GM23248 (cell line): ENCODE results near the gene LOXL1. TPM values are rescaled to one million over a fixed set of nuclear protein-coding genes. Genes with fewer than 3 reads are reported as not detected.

Experiments used
- DNase-seq: peaks from one replicate; pipeline ENCODE4 v3.0.0-alpha.2; 2015
- H2AFZ ChIP-seq: fragments of 200-600 bp; sonication (generic); 2 replicates; pipeline ENCODE4 v1.6.1; 2016; ENCODE audit warnings: antibody characterized with exemption
- H3F3A ChIP-seq: fragments of 200-600 bp; sonication (generic); 2 replicates; pipeline ENCODE4 v1.6.1; 2016; ENCODE audit warnings: mild to moderate bottlenecking, antibody characterized with exemption, mixed run types; ENCODE audit not compliant: insufficient read depth
- H3K27ac ChIP-seq: fragments of 200-600 bp; sonication (generic); 2 replicates; pipeline ENCODE4 v1.5.1; 2016; ENCODE audit warnings: mild to moderate bottlenecking
- H3K27me3 ChIP-seq: fragments of 200-600 bp; sonication (generic); replicated peaks from 2 replicates; pipeline ENCODE4 v1.6.1; 2016; ENCODE audit warnings: mild to moderate bottlenecking; ENCODE audit not compliant: insufficient read depth
- H3K36me3 ChIP-seq: fragments of 200-600 bp; sonication (generic); 2 replicates; pipeline ENCODE4 v1.6.1; 2016; ENCODE audit warnings: low read depth, mild to moderate bottlenecking
- H3K4me1 ChIP-seq: fragments of 200-600 bp; sonication (generic); 2 replicates; pipeline ENCODE4 v1.6.1; 2016; ENCODE audit warnings: mild to moderate bottlenecking; ENCODE audit not compliant: insufficient read depth
- H3K4me2 ChIP-seq: fragments of 200-600 bp; sonication (generic); one replicate; pipeline ENCODE4 v1.6.1; 2016; ENCODE audit warnings: mild to moderate bottlenecking; ENCODE audit not compliant: unreplicated experiment
- H3K4me3 ChIP-seq: fragments of 200-600 bp; sonication (generic); 2 replicates; pipeline ENCODE4 v1.5.1; 2016; ENCODE audit warnings: mild to moderate bottlenecking
- H3K79me2 ChIP-seq: fragments of 200-600 bp; sonication (generic); 2 replicates; pipeline ENCODE4 v1.6.1; 2016; ENCODE audit warnings: mild to moderate bottlenecking; ENCODE audit not compliant: insufficient read depth
- H3K9ac ChIP-seq: fragments of 200-600 bp; sonication (generic); 2 replicates; pipeline ENCODE4 v1.6.1; 2016; ENCODE audit warnings: mild to moderate bottlenecking
- H3K9me2 ChIP-seq: fragments of 200-600 bp; sonication (generic); 2 replicates; pipeline ENCODE4 v1.6.1; 2016; ENCODE audit warnings: mixed run types, mild to moderate bottlenecking, moderate library complexity; ENCODE audit not compliant: insufficient read depth
- H3K9me3 ChIP-seq: fragments of 200-600 bp; sonication (generic); one replicate; pipeline ENCODE4 v1.6.1; 2017; ENCODE audit warnings: low read depth
- H4K20me1 ChIP-seq: fragments of 200-600 bp; sonication (generic); 2 replicates; pipeline ENCODE4 v1.6.0; 2016; ENCODE audit not compliant: insufficient read depth
- EZH2 ChIP-seq: fragments of 200-600 bp; sonication (generic); IDR thresholded peaks from 2 replicates; pipeline ENCODE4 v1.6.1; 2018; ENCODE audit warnings: antibody characterized with exemption, mild to moderate bottlenecking; ENCODE audit not compliant: insufficient read depth, poor library complexity, severe bottlenecking
- EZH2phosphoT487 ChIP-seq: fragments of 200-600 bp; sonication (generic); IDR thresholded peaks from 2 replicates; pipeline ENCODE4 v1.6.1; 2018; ENCODE audit warnings: antibody characterized with exemption, moderate library complexity, mild to moderate bottlenecking, low read depth; ENCODE audit not compliant: insufficient read depth
- WGBS, 2 experiments: methylation state at CpG; one replicate each; pipeline ENCODE4 v1.1.6; 2015 to 2017; ENCODE audit warnings: low lambda C conversion rate in 2 of 2, low coverage in 1 of 2; ENCODE audit errors: missing lambda C conversion rate in 2 of 2; 5-methylcytosine and 5-hydroxymethylcytosine counted together
- in situ Hi-C: fragments of 300-500 bp; cut with MboI; formaldehyde crosslinking; loops from 2 replicates; pipeline ENCODE4 v1.15.0; 2020
- polyA plus RNA-seq: library from polyadenylated mRNA; unstranded; fragments of >200 nt; fragmentation: Nextera tagmentation; extraction: Ambion mirVana; gene quantifications from 2 replicates; pipeline ENCODE4 v1.2.1, GENCODE V29; 2016
- total RNA-seq: library from RNA; depleted of rRNA; stranded (reverse); fragments of >200 nt; shearing (Covaris generic); gene quantifications from 2 replicates; pipeline ENCODE4 v1.2.3, GENCODE V29; 2014

Gene LOXL1
- total and polyA plus RNA-seq, 2 experiments from 2014 or later = 401 to 540 TPM

DNA sequence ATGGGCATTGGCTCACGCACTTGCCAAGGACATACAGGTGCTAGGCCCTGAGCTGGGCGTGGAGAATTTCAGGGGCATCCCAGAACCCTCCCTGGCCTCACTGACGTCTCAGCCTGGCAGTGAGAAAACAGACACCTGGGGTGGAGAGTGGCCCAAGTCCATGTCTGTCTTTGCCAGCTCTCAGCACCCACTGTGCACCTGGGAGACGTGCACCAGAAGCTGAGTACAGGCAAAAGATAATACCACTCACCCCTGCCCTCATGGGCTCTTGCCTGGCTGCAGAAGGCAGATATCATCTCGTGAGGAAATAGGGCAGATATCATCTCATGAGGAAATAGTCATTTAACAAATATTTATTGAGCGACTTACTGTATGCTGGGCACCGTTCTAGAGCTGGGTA, 8.0 kb downstream of the LOXL1 start:
- Histone ChIP-seq H3K4me2 (no peak overlapping the region), H3K4me1 (peaks cover 67% of the 10 kb centered on the region), H3K4me3 (no peak overlapping the region), H3K79me2 (peaks cover 99% of the 10 kb centered on the region), H3K9me2 (no peaks in the 10 kb centered on the region), H3K27me3 (no peaks in the 10 kb centered on the region), H3K27ac (no peak overlapping the region), H3K9ac (no peak overlapping the region), H2AFZ (no peak overlapping the region), H3F3A (peaks cover 49% of the 10 kb centered on the region), H4K20me1 (no peaks in the 10 kb centered on the region), H3K36me3 (peaks cover 17% of the 10 kb centered on the region; the same call in 1 of the 2 replicates), H3K9me3 (no peaks in the 10 kb centered on the region)
- TF ChIP-seq EZH2 (no peak), EZH2phosphoT487 (no peak)
- WGBS, 2 experiments = 88 to 93% methylated on average over 7 of the region's 7 CpGs
- in situ Hi-C loops = no loop called here
- DNase-seq = no peak

DNA sequence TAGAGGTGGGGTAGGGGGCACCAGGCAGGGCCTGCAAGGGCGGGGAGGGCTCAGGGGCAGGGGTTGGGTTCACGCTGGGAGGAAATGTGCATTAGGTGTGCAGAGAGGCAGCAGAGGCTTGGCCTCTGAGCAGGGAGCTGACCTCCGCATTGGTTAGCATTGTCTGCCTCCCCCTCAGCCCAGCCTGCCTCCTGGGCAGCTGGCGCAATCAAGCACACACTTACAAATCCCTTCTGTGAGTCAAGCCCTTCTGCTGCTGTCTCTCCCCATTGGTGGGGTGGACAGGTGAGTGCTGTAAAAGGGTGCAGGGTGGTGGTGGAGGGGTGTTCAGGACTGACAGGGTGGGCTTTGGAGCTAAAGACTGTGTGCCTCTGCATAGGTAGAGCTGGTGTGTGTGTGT, 9.3 kb downstream of the LOXL1 start:
- peak; percentile 49 for DNase-seq
- TF ChIP-seq EZH2phosphoT487 = no peak
- no peak for TF ChIP-seq EZH2
- H3F3A ChIP-seq = peaks cover 53% of the 10 kb centered on the region
- WGBS, 2 experiments = 92 to 100% methylated on average over 2 to 4 of the region's 4 CpGs
- H3K4me3 ChIP-seq = no peak overlapping the region
- H3K27me3 ChIP-seq = no peaks in the 10 kb centered on the region
- no peak overlapping the region for H3K9ac ChIP-seq
- H3K79me2 ChIP-seq = peaks cover 100% of the 10 kb centered on the region
- H3K9me2 ChIP-seq = no peaks in the 10 kb centered on the region
- peaks cover 69% of the 10 kb centered on the region for H3K4me1 ChIP-seq
- peaks cover 17% of the 10 kb centered on the region; the same call in 1 of the 2 replicates for H3K36me3 ChIP-seq
- H3K4me2 ChIP-seq = no peak overlapping the region
- H2AFZ ChIP-seq = no peak overlapping the region
- in situ Hi-C loops = no loop called here
- H3K27ac ChIP-seq = 0 out of 2 replicates have a peak overlapping the region, but pooled peaks have one; percentile 23
- no peaks in the 10 kb centered on the region for H4K20me1 ChIP-seq
- no peaks in the 10 kb centered on the region for H3K9me3 ChIP-seq

DNA sequence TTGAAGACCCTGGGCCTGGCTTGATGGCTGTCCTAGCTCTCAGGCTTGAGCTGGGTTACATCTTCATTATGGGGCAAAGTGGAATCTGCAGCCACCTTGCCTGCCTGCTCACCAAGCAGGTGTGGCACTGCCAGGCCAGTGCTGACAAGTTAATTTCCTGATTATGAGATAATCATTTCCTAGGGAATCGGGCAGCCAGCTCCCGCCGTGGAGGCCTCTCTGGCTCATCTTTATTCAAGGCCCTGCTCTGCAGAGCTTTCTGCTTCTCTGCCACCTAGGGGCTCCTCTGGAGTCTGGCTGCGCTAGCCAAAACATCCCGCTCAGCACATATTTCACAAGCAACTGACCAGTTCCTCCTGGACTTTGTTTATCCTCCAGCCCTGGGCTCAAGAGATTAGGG, 9.9 kb downstream of the LOXL1 start:
- Histone ChIP-seq H3K9me3 (no peaks in the 10 kb centered on the region), H3K9ac (no peak overlapping the region), H3K79me2 (peaks cover 94% of the 10 kb centered on the region), H3K27me3 (no peaks in the 10 kb centered on the region), H3K27ac (no peak overlapping the region), H3K36me3 (peaks cover 17% of the 10 kb centered on the region; the same call in 1 of the 2 replicates), H2AFZ (no peak overlapping the region), H3K4me2 (no peak overlapping the region), H4K20me1 (no peaks in the 10 kb centered on the region), H3F3A (peaks cover 56% of the 10 kb centered on the region), H3K4me3 (no peak overlapping the region), H3K9me2 (no peaks in the 10 kb centered on the region), H3K4me1 (peaks cover 67% of the 10 kb centered on the region)
- no peak for DNase-seq
- 81% methylated on average over 5 of the region's 5 CpGs for WGBS, 2 experiments
- TF ChIP-seq EZH2phosphoT487 (no peak), EZH2 (no peak)
- in situ Hi-C loops = no loop called here

GRCh38 chr15:73936588-73937290, 10.5 kb downstream of the LOXL1 start:
- Histone ChIP-seq H3K4me2 (no peak overlapping the region), H3K79me2 (peaks cover 94% of the 10 kb centered on the region)

More at GRCh38 chr15:73936588-73937290, 10.5 kb downstream of the LOXL1 start:
- H3K9me3 ChIP-seq = no peaks in the 10 kb centered on the region
- no peaks in the 10 kb centered on the region for H3K9me2 ChIP-seq
- H3K4me3 ChIP-seq = no peak overlapping the region
- 84 to 86% methylated on average over 12 of the region's 12 CpGs for WGBS, 2 experiments
- H3K4me1 ChIP-seq = peaks cover 67% of the 10 kb centered on the region
- H2AFZ ChIP-seq = no peak overlapping the region
- TF ChIP-seq EZH2phosphoT487 (no peak), EZH2 (no peak)
- peaks cover 51% of the 10 kb centered on the region for H3F3A ChIP-seq
- peaks cover 17% of the 10 kb centered on the region; the same call in 1 of the 2 replicates for H3K36me3 ChIP-seq
- DNase-seq = no peak
- H3K9ac ChIP-seq = no peak overlapping the region
- no peaks in the 10 kb centered on the region for H3K27me3 ChIP-seq
- no peaks in the 10 kb centered on the region for H4K20me1 ChIP-seq
- no peak overlapping the region for H3K27ac ChIP-seq
- in situ Hi-C loops = no loop called here
